Sigmoid colon (tissue), 7 donors: ENCODE measurements around the gene PDILT. TPM values are rescaled to one million over a fixed set of nuclear protein-coding genes. Genes with fewer than 3 reads are reported as not detected.

ENCODE experiments used
- DNase-seq: peaks from one replicate; pipeline ENCODE4 v3.0.0-alpha.2; 2019
- H3K27ac ChIP-seq, 4 donors: fragments of 200-600 bp; sonication (generic); one replicate each; pipeline ENCODE4 v1.5.1; 2016 to 2019; ENCODE audit warnings: mild to moderate bottlenecking in 1 of 4
- H3K27me3 ChIP-seq, 3 donors: fragments of 200-600 bp; sonication (generic); one replicate each; pipeline ENCODE4 v1.5.1; 2019; ENCODE audit warnings: mild to moderate bottlenecking in 1 of 3
- H3K36me3 ChIP-seq, 4 donors: fragments of 200-600 bp; sonication (generic); one replicate each; pipeline ENCODE4 v1.5.1; 2016 to 2019
- H3K4me1 ChIP-seq, 4 donors: fragments of 200-600 bp; sonication (generic); one replicate each; pipeline ENCODE4 v1.5.1; 2017 to 2019
- H3K4me3 ChIP-seq, 4 donors: fragments of 200-600 bp; sonication (generic); one replicate each; pipeline ENCODE4 v1.5.1; 2017 to 2019; ENCODE audit warnings: mild to moderate bottlenecking in 2 of 4, moderate library complexity in 1 of 4
- H3K9me3 ChIP-seq, 4 donors: fragments of 200-600 bp in 3 of 4; sonication (generic) in 3 of 4; one replicate each; pipeline versions ENCODE4 v1.5.1 to v1.6.1; 2013 to 2019
- CTCF ChIP-seq, 4 experiments: fragments of 450-650 bp in 3 of 4; fragments of 200-600 bp in 1 of 4; IDR thresholded peaks; one replicate each; pipeline ENCODE4 v1.5.1; 2016 to 2019; ENCODE audit warnings: antibody characterized with exemption in 4 of 4, mild to moderate bottlenecking in 3 of 4, moderate library complexity in 2 of 4
- EP300 ChIP-seq, 4 donors: sonication (generic); formaldehyde crosslinking; IDR thresholded peaks; one replicate each; pipeline ENCODE4 v1.6.1; 2017; ENCODE audit warnings: antibody characterized with exemption in 4 of 4
- POLR2A ChIP-seq, 2 donors: fragments of 450-650 bp; IDR thresholded peaks; one replicate each; pipeline ENCODE4 v1.6.1; 2016; ENCODE audit warnings: antibody characterized with exemption in 2 of 2, mild to moderate bottlenecking in 2 of 2, moderate library complexity in 2 of 2
- POLR2AphosphoS5 ChIP-seq, 4 donors: sonication (generic); formaldehyde crosslinking; IDR thresholded peaks; one replicate each; pipeline ENCODE4 v1.6.1; 2017; ENCODE audit warnings: antibody characterized with exemption in 4 of 4
- WGBS, 2 donors: extraction: QIAGEN DNeasy Blood & Tissue Kit; methylation state at CpG; one replicate each; pipeline ENCODE4 v1.1.7; 2013; 5-methylcytosine and 5-hydroxymethylcytosine counted together
- intact Hi-C: fragments of 100-400 bp; cut with DNase I; formaldehyde crosslinking; loops from one replicate; pipeline ENCODE4 v1.15.1; 2023
- polyA plus RNA-seq, 3 donors: library from polyadenylated mRNA; stranded (reverse); fragments of 200-250 nt; gene quantifications; one replicate each; pipeline ENCODE4 v1.2.3, GENCODE V29; 2013
- total RNA-seq, 4 donors: library from RNA; depleted of rRNA; stranded (reverse); fragments of >200 nt; gene quantifications; one replicate each; pipeline ENCODE4 v1.1.0, GENCODE V29; 2016
- donor health status: healthy with polysubstance abuse.
- donor health status: Bipolar disorder and iron deficiency.
- donor health status: healthy.

The PDILT gene
- total and polyA plus RNA-seq, 7 donors, result not detected

- 81 to 85% methylated on average over 7 of the region's 7 CpGs for WGBS, 2 donors
- DNase-seq, result no peak
- H3K27me3 ChIP-seq, result no peaks in the 10 kb centered on the region
- no peak overlapping the region for H3K4me3 ChIP-seq
- no peaks in the 10 kb centered on the region for H3K9me3 ChIP-seq
- intact Hi-C loops, result no loop called here
- TF ChIP-seq CTCF (IDR thresholded peaks at IDR 0.05) (no peak), EP300 (IDR thresholded peaks at IDR 0.05) (no peak), POLR2A (IDR thresholded peaks at IDR 0.05) (no peak), POLR2AphosphoS5 (IDR thresholded peaks at IDR 0.05) (no peak)
- H3K36me3 ChIP-seq, result no peaks in the 10 kb centered on the region
- H3K4me1 ChIP-seq, result peaks cover 0 to 15% (median 14%) of the 10 kb centered on the region in 4 donors
- no peak overlapping the region for H3K27ac ChIP-seq
Measured at GRCh38 chr16:20397468-20398074, 7.0 kb downstream of the PDILT start.

GRCh38 chr16:20396846-20397467 lies 7.6 kb downstream of the PDILT start:
- intact Hi-C loops, result no loop called here
- Histone ChIP-seq H3K27ac (no peak overlapping the region), H3K36me3 (no peaks in the 10 kb centered on the region), H3K4me1 (peaks cover 0 to 15% (median 14%) of the 10 kb centered on the region in 4 donors), H3K27me3 (no peaks in the 10 kb centered on the region), H3K4me3 (no peak overlapping the region), H3K9me3 (no peaks in the 10 kb centered on the region)
- no peak for TF ChIP-seq EP300 (IDR thresholded peaks at IDR 0.05)
- no peak for TF ChIP-seq CTCF (IDR thresholded peaks at IDR 0.05)
- TF ChIP-seq POLR2AphosphoS5 (IDR thresholded peaks at IDR 0.05), result no peak
- TF ChIP-seq POLR2A (IDR thresholded peaks at IDR 0.05), result no peak
- DNase-seq, result no peak
- WGBS, 2 donors, result 95 to 97% methylated on average over 7 of the region's 7 CpGs

- no peaks in the 10 kb centered on the region for H3K36me3 ChIP-seq
- H3K4me1 ChIP-seq, result peaks cover 0 to 15% (median 14%) of the 10 kb centered on the region in 4 donors
- no peak overlapping the region for H3K4me3 ChIP-seq
- 93 to 94% methylated on average over 2 of the region's 2 CpGs for WGBS, 2 donors
- no peak for DNase-seq
- H3K27me3 ChIP-seq, result no peaks in the 10 kb centered on the region
- intact Hi-C loops, result no loop called here
- no peaks in the 10 kb centered on the region for H3K9me3 ChIP-seq
- TF ChIP-seq POLR2A (IDR thresholded peaks at IDR 0.05) (no peak), POLR2AphosphoS5 (IDR thresholded peaks at IDR 0.05) (no peak)
- no peak overlapping the region for H3K27ac ChIP-seq
Measured at GRCh38 chr16:20395946-20396345, 8.6 kb downstream of the PDILT start.

GRCh38 chr16:20393801-20394577 lies 10.5 kb downstream of the PDILT start:
- no peaks in the 10 kb centered on the region for H3K36me3 ChIP-seq
- no peaks in the 10 kb centered on the region for H3K27me3 ChIP-seq
- DNase-seq, result peak; percentile 72
- peak overlapping the region in 3 of 4 donors; percentile 35 to 42 (median 40) for H3K27ac ChIP-seq
- intact Hi-C loops, result no loop called here
- WGBS, 2 donors, result 8 to 45% methylated on average over 2 of the region's 2 CpGs
- TF ChIP-seq POLR2AphosphoS5 (IDR thresholded peaks at IDR 0.05) (peak in 1 of 4 donors; percentile 8), POLR2A (IDR thresholded peaks at IDR 0.05) (no peak), EP300 (IDR thresholded peaks at IDR 0.05) (no peak), CTCF (IDR thresholded peaks at IDR 0.05) (no peak)
- H3K4me1 ChIP-seq, result peaks cover 0 to 15% (median 14%) of the 10 kb centered on the region in 4 donors
- H3K9me3 ChIP-seq, result no peaks in the 10 kb centered on the region
- no peak overlapping the region for H3K4me3 ChIP-seq

- 92 to 95% methylated on average over 5 of the region's 5 CpGs for WGBS, 2 donors
Measured at GRCh38 chr16:20391045-20391444, 13.5 kb downstream of the PDILT start.

More at GRCh38 chr16:20391045-20391444, 13.5 kb downstream of the PDILT start:
- Histone ChIP-seq H3K4me1 (peaks cover 0 to 19% (median 14%) of the 10 kb centered on the region in 4 donors), H3K27ac (no peak overlapping the region), H3K4me3 (no peak overlapping the region), H3K9me3 (no peaks in the 10 kb centered on the region), H3K27me3 (peaks cover 0 to 9% (median 5%) of the 10 kb centered on the region in 3 donors), H3K36me3 (no peaks in the 10 kb centered on the region)
- DNase-seq, result no peak
- TF ChIP-seq EP300 (IDR thresholded peaks at IDR 0.05) (no peak), POLR2AphosphoS5 (IDR thresholded peaks at IDR 0.05) (no peak), CTCF (IDR thresholded peaks at IDR 0.05) (no peak), POLR2A (IDR thresholded peaks at IDR 0.05) (no peak)
- intact Hi-C loops, result no loop called here
